GM12878 (cell line): ENCODE measurements around the gene SRSF7. TPM values are rescaled to one million over a fixed set of nuclear protein-coding genes. Genes with fewer than 3 reads are reported as not detected.

ENCODE experiments used
- ATAC-seq: fragments of 200-7000 bp; cut with Tn5 transposase; 3 replicates; pipeline ENCODE4 v1.9.1; 2020; ENCODE audit warnings: mild to moderate bottlenecking, moderate library complexity
- BruUV-seq: library from RNA; stranded (reverse); fragments of 400-500 nt; replicated peaks from 2 replicates; lab custom pipeline; 2021; lab: Mats Ljungman, UMichigan
- CTCF ChIA-PET: fragments of 300-600 bp; sonication (Branson Sonifier 250); formaldehyde crosslinking; extraction: SDS; loops from one replicate; lab custom pipeline; 2021; ENCODE audit warnings: inconsistent platforms; lab: Yijun Ruan, JAX
- POLR2A ChIA-PET: fragments of 350-600 bp; formaldehyde crosslinking; extraction: SDS; loops from one replicate; lab custom pipeline; 2021; ENCODE audit warnings: inconsistent platforms; lab: Charles Lee
- RAD21 ChIA-PET: fragments of 300-600 bp; sonication (Branson Sonifier 250); formaldehyde crosslinking; loops from one replicate; lab custom pipeline; 2023; ENCODE audit warnings: antibody characterized with exemption; ENCODE audit not compliant: unreplicated experiment; lab: Charles Lee
- SMC1A ChIA-PET: fragments of 300-600 bp; sonication (Branson Sonifier 250); formaldehyde crosslinking; loops from one replicate; lab custom pipeline; 2023; ENCODE audit not compliant: unreplicated experiment, uncharacterized antibody; lab: Charles Lee
- DNase-seq: peaks from one replicate; pipeline ENCODE4 v3.0.0-alpha.2; 2011; ENCODE audit warnings: low read depth, low spot score
- FAIRE-seq: peaks from 3 replicates; lab custom pipeline; 2011; peaks lifted over from hg19 to GRCh38; lab: Jason Lieb, UNC
- H2AFZ ChIP-seq: 2 replicates; pipeline ENCODE4 v1.6.0; 2011; ENCODE audit warnings: low read depth, low read length, control low read depth; ENCODE audit not compliant: control insufficient read depth
- H3K27ac ChIP-seq: 2 replicates; pipeline ENCODE4 v1.5.1; 2011; ENCODE audit warnings: control low read depth; ENCODE audit not compliant: control insufficient read depth, insufficient read depth
- H3K27me3 ChIP-seq, 2 experiments: replicated peaks in 1 of 2; 2 replicates each; pipeline versions ENCODE4 v1.6.0 to v1.6.1; 2011; ENCODE audit warnings: low read length in 1 of 2; ENCODE audit not compliant: control insufficient read depth in 2 of 2, insufficient read depth in 2 of 2
- H3K36me3 ChIP-seq, 2 experiments: 2 replicates each; pipeline ENCODE4 v1.5.1; 2011; ENCODE audit warnings: low read length in 1 of 2; ENCODE audit not compliant: control insufficient read depth in 2 of 2, insufficient read depth in 2 of 2
- H3K4me1 ChIP-seq: 2 replicates; pipeline ENCODE4 v1.6.1; 2011; ENCODE audit warnings: mild to moderate bottlenecking, low read length, moderate library complexity, mixed read lengths; ENCODE audit not compliant: control insufficient read depth, insufficient read depth
- H3K4me2 ChIP-seq: 2 replicates; pipeline ENCODE4 v1.6.0; 2011; ENCODE audit warnings: control low read depth; ENCODE audit not compliant: control insufficient read depth, insufficient read depth
- H3K4me3 ChIP-seq: fragments of 200-600 bp; sonication (generic); 2 replicates; pipeline ENCODE4 v1.5.1; 2016
- H3K79me2 ChIP-seq: 2 replicates; pipeline ENCODE4 v1.6.0; 2011; ENCODE audit warnings: low read length; ENCODE audit not compliant: control insufficient read depth, insufficient read depth
- H3K9ac ChIP-seq: 2 replicates; pipeline ENCODE4 v1.8.0; 2011; ENCODE audit warnings: low read length, control low read depth, mixed read lengths; ENCODE audit not compliant: control insufficient read depth, insufficient read depth
- H3K9me3 ChIP-seq: replicated peaks from 3 replicates; pipeline ENCODE4 v1.5.1; 2011; ENCODE audit warnings: mild to moderate bottlenecking, low read length; ENCODE audit not compliant: control insufficient read depth, insufficient read depth
- H4K20me1 ChIP-seq: 2 replicates; pipeline ENCODE4 v1.6.0; 2011; ENCODE audit not compliant: control insufficient read depth, insufficient read depth
- MLLT1 ChIP-seq: fragments of 450-650 bp; IDR thresholded peaks from 2 replicates; pipeline ENCODE4 v1.6.1; 2016; ENCODE audit warnings: mild to moderate bottlenecking
- PAX8 ChIP-seq: fragments of 450-650 bp; IDR thresholded peaks from 2 replicates; pipeline ENCODE4 v1.6.1; 2017; ENCODE audit warnings: mild to moderate bottlenecking, moderate library complexity
- PKNOX1 ChIP-seq: fragments of 450-650 bp; IDR thresholded peaks from 2 replicates; pipeline ENCODE4 v1.6.1; 2016; ENCODE audit warnings: mild to moderate bottlenecking
- POLR2A ChIP-seq: IDR thresholded peaks from 2 replicates; pipeline ENCODE4 v1.6.1; 2011; ENCODE audit warnings: low read depth, mild to moderate bottlenecking, low read length
- SIN3A ChIP-seq: IDR thresholded peaks from 2 replicates; pipeline ENCODE4 v1.6.1; 2012; ENCODE audit warnings: low read depth, low read length, improper control_type of control experiment
- SPI1 ChIP-seq: IDR thresholded peaks from 2 replicates; pipeline ENCODE4 v1.6.1; 2011; ENCODE audit warnings: low read depth, mild to moderate bottlenecking, low read length, moderate library complexity, borderline replicate concordance; ENCODE audit not compliant: insufficient read depth
- SUZ12 ChIP-seq: fragments of 200-600 bp; sonication (generic); IDR thresholded peaks from one replicate; pipeline ENCODE4 v1.6.1; 2018; ENCODE audit warnings: antibody characterized with exemption, mild to moderate bottlenecking; ENCODE audit not compliant: unreplicated experiment
- USF2 ChIP-seq: IDR thresholded peaks from 2 replicates; pipeline ENCODE4 v1.6.1; 2011; ENCODE audit warnings: low read depth, low read length, improper control_type of control experiment, borderline replicate concordance
- WGBS: methylation state at CpG from one replicate; pipeline ENCODE4 v1.1.6; 2016; ENCODE audit warnings: low lambda C conversion rate; ENCODE audit not compliant: insufficient replicate concordance, insufficient coverage; ENCODE audit errors: missing lambda C conversion rate; 5-methylcytosine and 5-hydroxymethylcytosine counted together
- in situ Hi-C: fragments of 300-500 bp; cut with MboI; formaldehyde crosslinking; loops from 9 replicates; pipeline ENCODE4 v1.14.3; 2018; ENCODE audit warnings: mixed read lengths
- intact Hi-C: fragments of 100-400 bp; cut with micrococcal nuclease; formaldehyde crosslinking; loops from one replicate; pipeline ENCODE4 v1.14.2; 2022; ENCODE audit not compliant: unreplicated experiment
- polyA plus RNA-seq, 11 experiments: library from polyadenylated mRNA; depleted of rRNA in 4 of 11; unstranded in 6 of 11; stranded (reverse) in 5 of 11; fragments of >200 nt; fragmentation: Nextera tagmentation in 4 of 11; fragmentation: Illumina TruSeq in 1 of 11; extraction: Ambion mirVana in 4 of 11; extraction: Trizol in 1 of 11; gene quantifications; 1 replicate in 1 of 11; 2 replicates in 10 of 11; pipeline versions ENCODE4 v1.2.1 to v1.2.3, GENCODE V29; 2011 to 2016; ENCODE audit warnings: inconsistent platforms in 2 of 11, missing spikeins in 2 of 11, low read depth in 1 of 11
- total RNA-seq, 4 experiments: library from RNA; depleted of rRNA in 3 of 4; stranded (reverse); fragments of >200 nt in 3 of 4; fragmentation: Illumina TruSeq in 1 of 4; extraction: Trizol in 1 of 4; gene quantifications; 2 replicates each; pipeline versions ENCODE4 v1.2.1 to v1.2.3, GENCODE V29; 2013 to 2021

Gene SRSF7
- total and polyA plus RNA-seq, 10 of the 15 experiments (the other 5 are each of a cell fraction or from before 2014, with no cell fraction given): 205 to 785 (median 408) TPM

- 0 out of 2 replicates have a peak, but pooled peaks have one; percentile 23 for TF ChIP-seq SIN3A
- peak; percentile 89 for TF ChIP-seq PKNOX1
- TF ChIP-seq POLR2A: 0 out of 2 replicates have a peak, but pooled peaks have one; percentile 22
- 0 out of 2 replicates have a peak, but pooled peaks have one; percentile 9 for TF ChIP-seq MLLT1
- TF ChIP-seq PAX8: no peak
- peak; percentile 63; the same call in 1 of the 2 replicates for TF ChIP-seq SPI1
- TF ChIP-seq USF2: no peak
- no peak for TF ChIP-seq SUZ12
- TF ChIP-seq, all 136 proteins: peak for 5
- H4K20me1 ChIP-seq: peaks cover 2% of the 10 kb centered on the region; the same call in 1 of the 2 replicates
- ChIA-PET SMC1A (interaction anchor here (2.0 kb wide), 1 partner anchor 167 kb away, joined by 5 read pairs; no protein-coding TSS in a partner anchor), RAD21 (interaction anchor here (2.0 kb wide), 1 partner anchor 83 kb away, joined by 5 read pairs; the partner anchor contains the start of gene GALM), CTCF (interaction anchor here (1.3 to 12.6 kb wide), 2 partner anchors 168 to 213 kb away, joined by 3 to 162 read pairs; no protein-coding TSS in a partner anchor), POLR2A (interaction anchor here (0.5 kb wide), 1 partner anchor 1131 kb away, joined by 3 read pairs; no protein-coding TSS in a partner anchor)
- in situ Hi-C loops (loop anchor here (5.0 kb wide), 1 partner anchor 437 kb away; no protein-coding TSS in a partner anchor), intact Hi-C loops (loop anchor here (10.0 kb wide), 2 partner anchors 374 to 434 kb away; partner anchors contain the start of gene ATL2)
- peaks cover 68% of the 10 kb centered on the region for H3K79me2 ChIP-seq
- peaks cover 8 to 40% of the 10 kb centered on the region in 2 experiments for H3K36me3 ChIP-seq
- peak overlapping the region; percentile 76 for H3K4me2 ChIP-seq
- no peaks in the 10 kb centered on the region for H3K9me3 ChIP-seq
- H3K4me1 ChIP-seq: no peaks in the 10 kb centered on the region; the same call in 1 of the 2 replicates
- no peak for ATAC-seq
- H3K9ac ChIP-seq: peak overlapping the region; percentile 97
- FAIRE-seq: no peak
- no peaks in the 10 kb centered on the region for H3K27me3 ChIP-seq
- 13% methylated on average over 26 of the region's 26 CpGs for WGBS
- DNase-seq: no peak
- peak overlapping the region; percentile 95 for H3K4me3 ChIP-seq
- H3K27ac ChIP-seq: no peak overlapping the region; the same call in 1 of the 2 replicates
- no peak overlapping the region for H2AFZ ChIP-seq
- BruUV-seq: TSS peak; percentile 51
Observed at GRCh38 chr2:38748943-38749804, 2.0 kb downstream of the SRSF7 start.
